NCI-H2227 (cell line): Measurements from ENCODE around the gene FNDC3B.

Experiments used
- DNase-seq: peaks from one replicate; lab custom pipeline; 2025; ENCODE audit not compliant: unreplicated experiment; lab: John Stamatoyannopoulos, UW

FNDC3B gene

GRCh38 chr3:172323894-172324610 is 284.7 kb downstream of the FNDC3B start:
- no peak for DNase-seq

DNA sequence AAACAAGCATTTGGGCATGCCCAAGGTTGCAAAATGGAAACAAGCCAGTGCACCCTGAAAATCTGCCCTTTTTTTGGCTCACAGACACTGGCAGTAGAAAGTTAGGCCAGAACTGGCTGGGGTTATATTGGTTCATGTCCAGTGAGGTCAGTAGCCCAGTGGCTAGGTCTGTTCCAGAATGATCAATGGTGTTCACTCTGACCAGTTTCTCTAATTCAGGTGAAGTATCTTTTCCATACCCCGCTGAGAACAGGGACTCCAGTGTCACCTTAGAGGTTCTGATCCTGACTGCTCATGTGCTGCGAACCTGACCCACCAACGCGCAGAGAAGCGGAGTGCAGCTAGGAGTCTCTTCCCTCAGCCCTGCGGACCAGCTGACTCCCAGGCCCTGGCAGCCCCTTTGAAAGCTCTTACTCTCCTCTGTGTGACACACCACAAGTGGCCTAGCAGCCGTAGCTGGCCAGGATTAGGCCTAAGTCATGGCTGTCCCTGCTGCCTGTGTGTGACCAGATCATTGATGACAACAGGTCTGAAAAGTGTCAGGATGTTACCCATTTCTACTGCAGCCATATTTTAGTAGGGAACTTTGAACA is 285.3 kb downstream of the FNDC3B start:
- no peak for DNase-seq

DNA sequence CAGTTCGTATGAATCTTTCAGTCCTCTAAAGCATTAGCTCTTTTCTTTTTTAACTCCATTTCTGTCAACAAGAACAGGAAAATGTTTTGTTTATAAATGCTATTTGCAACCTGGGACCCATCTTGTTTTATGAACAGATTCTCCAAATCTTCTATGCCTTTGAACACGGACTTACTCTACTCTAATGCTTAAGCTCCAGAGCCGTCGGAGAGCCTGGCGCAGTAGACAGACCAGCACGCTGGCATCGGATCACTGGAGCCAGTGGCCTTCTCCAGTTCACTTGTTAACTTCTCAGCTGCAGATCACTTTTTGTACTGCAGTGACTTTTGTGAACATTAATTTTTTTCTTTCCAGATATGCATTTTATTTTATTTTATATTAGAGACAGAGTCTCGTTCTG is 286.1 kb downstream of the FNDC3B start:
- DNase-seq, result no peak

- DNase-seq, result no peak
Observed at GRCh38 chr3:172326993-172327392, 287.6 kb downstream of the FNDC3B start.

DNA sequence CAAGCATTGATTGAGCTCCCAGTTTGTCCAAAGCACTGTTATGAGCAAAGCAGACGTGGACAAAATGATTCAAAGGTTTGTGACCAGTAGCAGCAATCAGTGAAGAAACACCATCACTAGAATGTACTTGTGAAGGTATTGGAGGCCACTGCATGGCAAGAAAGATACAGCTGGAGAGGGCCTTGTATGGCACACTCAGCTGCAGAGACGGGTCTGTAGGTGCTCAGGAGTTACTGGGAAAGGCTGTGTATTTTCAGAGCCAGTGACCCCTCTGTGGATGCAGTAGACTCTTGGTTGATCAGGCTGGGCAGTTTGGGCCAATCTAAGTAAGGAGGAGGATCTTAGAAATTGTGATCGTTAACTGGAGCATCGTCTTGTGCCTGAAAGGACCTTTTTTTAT is 288.9 kb downstream of the FNDC3B start:
- DNase-seq, result no peak

DNA sequence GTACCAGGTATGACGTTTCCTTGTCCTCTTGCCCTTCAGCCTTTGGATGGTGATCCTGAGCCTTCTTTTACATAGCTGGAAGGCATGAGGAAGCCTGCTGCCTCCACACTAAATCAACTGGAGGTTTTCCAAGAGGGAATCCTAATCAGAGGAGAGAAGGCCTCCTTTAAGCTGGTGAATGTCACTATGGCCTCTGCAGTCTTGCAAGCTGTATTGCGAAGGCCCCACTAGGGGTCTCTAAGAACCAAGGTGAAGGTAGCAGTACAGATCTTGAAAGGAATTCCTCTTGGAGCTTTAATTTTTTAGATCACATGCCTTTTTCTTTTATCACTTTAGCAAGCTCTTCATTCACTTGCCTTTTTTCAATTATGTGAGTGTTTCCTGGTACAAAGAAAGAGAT is 289.7 kb downstream of the FNDC3B start:
- DNase-seq, result peak; percentile 42

DNA sequence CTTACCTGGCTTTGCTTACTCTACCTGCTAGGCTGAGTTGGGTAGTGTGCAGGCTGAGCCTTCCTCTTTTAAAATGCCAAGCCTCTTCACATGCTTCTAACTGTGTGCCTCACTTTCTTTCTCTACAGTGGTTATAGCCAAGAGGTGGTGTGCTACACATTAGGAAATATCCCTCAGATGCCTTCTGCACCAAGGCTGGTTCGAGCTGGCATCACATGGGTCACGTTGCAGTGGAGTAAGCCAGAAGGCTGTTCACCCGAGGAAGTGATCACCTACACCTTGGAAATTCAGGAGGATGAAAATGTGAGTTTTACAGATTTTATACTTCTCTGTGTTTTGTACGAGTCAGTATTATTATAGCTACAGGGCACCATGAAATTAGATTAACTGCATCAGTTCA is 291.0 kb downstream of the FNDC3B start:
- no peak for DNase-seq

DNA sequence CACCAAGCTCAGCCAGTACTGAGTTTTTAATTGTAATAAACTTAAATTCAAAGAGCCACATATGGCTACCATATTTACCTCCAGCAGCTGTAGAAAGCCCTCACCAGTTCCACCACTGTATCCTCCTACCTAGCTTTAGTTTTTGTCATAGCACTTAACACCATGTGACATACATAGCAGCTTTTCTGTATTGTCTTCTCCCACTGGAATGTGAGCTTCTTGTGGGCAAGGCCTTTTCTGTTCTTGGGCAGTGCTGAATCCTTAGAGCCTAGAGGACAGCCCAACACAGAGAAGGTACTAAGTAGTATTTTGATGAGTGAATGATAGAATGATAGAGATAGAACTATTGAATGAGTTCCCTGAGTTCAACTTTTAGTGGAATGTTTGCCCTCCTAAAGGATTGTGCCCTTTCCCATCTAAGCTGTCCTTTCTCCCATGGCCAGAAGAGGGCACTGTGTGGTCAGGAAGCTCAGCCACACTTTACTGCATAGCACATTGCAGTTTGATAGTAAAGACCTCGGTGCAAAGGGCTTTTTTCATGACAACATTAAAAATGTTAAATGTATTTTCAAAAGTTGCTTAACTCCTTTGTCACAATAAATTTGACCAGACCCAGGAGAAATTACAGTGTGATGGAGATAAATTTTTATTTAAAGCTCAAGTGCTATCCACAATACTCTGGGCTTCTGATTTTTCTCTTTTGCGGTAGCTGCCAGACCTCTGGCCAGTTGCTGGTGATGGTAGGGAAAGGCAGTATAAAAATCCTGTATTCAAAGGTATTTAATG is 293.1 kb downstream of the FNDC3B start:
- peak; percentile 78 for DNase-seq

GRCh38 chr3:172333042-172333377 is 293.6 kb downstream of the FNDC3B start:
- no peak for DNase-seq

DNA sequence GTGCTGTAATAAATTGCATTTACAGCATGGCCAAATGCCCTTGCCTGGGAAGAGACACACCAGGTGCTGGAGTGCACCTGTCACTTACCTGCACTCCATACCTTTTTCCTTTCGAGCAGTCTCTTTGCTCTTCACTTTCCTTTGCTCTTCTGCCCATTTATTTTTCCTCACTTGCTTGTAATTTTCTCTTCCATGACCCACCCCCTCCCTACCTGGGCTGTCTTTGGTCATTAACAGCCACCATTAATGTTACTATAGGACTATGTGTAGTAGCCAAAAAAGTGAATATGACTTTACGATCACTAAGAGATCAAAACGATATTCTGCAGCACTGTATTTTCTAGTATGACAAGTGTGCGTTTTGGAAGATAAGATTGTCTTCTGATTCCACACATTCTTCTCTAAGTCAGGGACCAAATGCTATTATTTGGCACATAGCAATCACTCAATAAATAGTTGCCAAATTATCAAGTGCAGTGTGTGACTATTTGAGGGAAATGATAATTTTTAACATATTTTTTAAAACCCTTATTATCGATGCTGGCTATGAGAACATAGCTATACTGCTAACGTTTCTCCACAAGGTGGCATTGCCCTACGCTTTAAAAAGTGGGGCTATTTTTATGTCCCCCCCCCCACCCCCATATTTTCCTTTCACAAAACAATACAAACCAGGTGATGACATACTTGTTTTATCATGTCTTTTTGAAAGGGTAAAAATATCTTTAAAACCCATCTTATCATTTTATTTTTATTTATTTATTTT is 294.5 kb downstream of the FNDC3B start:
- peak; percentile 5 for DNase-seq

- DNase-seq, result peak; percentile 4
Observed at GRCh38 chr3:172334671-172335207, 295.4 kb downstream of the FNDC3B start.

GRCh38 chr3:172339892-172340291 is 300.5 kb downstream of the FNDC3B start:
- no peak for DNase-seq

GRCh38 chr3:172340583-172340982 is 301.2 kb downstream of the FNDC3B start:
- no peak for DNase-seq

DNA sequence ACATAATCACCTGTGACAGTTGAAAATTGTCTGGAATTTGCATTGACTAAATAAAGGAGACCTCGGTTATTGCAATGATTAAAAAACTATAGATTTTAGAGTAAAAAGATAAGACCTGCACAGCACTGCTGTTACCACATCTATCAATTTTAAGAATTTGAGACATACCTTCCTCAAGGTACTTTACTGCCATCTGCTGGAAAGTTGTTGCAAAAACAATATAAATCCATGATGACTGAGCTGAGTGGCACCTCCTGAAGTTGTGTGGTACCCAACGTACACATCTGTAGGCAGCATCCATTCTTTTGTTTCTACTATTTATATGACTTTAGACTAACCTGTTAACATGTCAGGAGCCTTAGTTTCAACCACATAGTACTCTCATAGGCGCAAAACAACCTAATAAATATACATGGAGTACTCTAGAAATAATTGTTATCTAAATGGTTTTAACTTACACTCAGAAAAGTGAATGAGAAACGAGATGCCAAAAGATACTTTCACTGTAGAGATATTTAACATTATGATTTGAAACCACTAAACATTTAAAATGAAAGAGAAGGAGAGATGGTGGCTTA is 302.2 kb downstream of the FNDC3B start:
- DNase-seq, result peak; percentile 85

DNA sequence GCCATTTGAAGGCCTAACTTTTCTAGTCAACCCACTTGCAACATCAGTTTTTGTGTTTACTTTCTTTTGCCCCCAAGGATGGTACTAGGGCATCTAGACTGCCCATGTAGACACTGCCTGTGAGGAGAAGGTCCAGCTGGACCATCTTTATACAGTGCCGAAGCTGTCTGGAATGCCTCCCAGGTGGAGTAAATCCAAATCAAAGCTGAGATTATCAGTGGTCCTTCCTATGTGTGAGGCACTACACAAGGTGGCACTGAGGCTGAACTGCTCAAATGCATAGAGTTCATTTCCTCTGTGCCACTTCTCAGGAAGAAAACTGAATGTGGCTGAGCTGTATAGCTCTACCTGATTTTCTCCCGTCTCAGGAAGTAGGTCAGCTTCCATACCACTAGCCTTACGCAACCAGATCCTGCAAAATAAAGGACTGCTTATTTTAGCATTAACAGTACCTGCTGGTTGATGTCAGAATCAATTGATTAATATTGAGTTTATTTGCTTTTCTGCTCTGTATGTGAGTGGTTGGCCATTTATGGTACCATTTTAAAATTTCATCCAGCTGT is 302.8 kb downstream of the FNDC3B start:
- no peak for DNase-seq

DNA sequence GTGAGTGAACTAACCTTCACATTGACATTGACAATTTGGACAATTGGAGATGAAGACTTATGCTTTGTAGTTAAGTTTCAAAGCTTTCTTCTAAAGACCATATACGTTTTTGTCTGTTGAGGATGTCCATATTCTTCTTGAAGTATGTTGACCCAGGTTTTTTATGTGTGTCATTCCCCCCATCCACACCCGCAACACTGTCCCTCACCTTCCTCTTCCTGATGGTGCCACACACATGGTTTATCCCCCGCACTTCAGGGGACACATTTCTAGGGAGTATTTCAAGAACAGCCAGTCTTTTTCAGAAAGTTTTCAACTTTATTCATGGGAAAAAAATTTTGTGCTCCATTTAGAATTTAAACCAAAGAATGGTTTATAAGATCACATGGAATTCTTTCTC is 303.7 kb downstream of the FNDC3B start:
- DNase-seq, result no peak

GRCh38 chr3:172343979-172344378 is 304.6 kb downstream of the FNDC3B start:
- no peak for DNase-seq

- DNase-seq, result no peak
Observed at GRCh38 chr3:172346161-172346560, 306.8 kb downstream of the FNDC3B start.

GRCh38 chr3:172347895-172348679 is 308.7 kb downstream of the FNDC3B start:
- no peak for DNase-seq
